HepG2 (cell line): ENCODE measurements around the gene OGFOD3. TPM values are rescaled to one million over a fixed set of nuclear protein-coding genes. Genes with fewer than 3 reads are reported as not detected.

Source experiments
- ATAC-seq: fragments of 200-7000 bp; cut with Tn5 transposase; 3 replicates; pipeline ENCODE4 v1.9.1; 2020; ENCODE audit warnings: mild to moderate bottlenecking, moderate library complexity
- BruUV-seq: library from RNA; stranded (reverse); fragments of 400-500 nt; replicated peaks from 2 replicates; lab custom pipeline; 2021; lab: Mats Ljungman, UMichigan
- CTCF ChIA-PET: fragments of 300-600 bp; formaldehyde crosslinking; extraction: SDS; loops from one replicate; lab custom pipeline; 2021; ENCODE audit warnings: low total read pairs, inconsistent platforms, low intra/inter-chr PET ratio; lab: Yijun Ruan, JAX
- POLR2A ChIA-PET: fragments of 350-600 bp; sonication (Branson Sonifier 250); formaldehyde crosslinking; loops from one replicate; lab custom pipeline; 2020; ENCODE audit warnings: antibody characterized with exemption, inconsistent platforms; lab: Yijun Ruan, JAX
- DNase-seq: peaks from one replicate; pipeline ENCODE4 v3.0.0-alpha.2; 2015; ENCODE audit warnings: low spot score
- FAIRE-seq: peaks from 3 replicates; lab custom pipeline; 2011; peaks lifted over from hg19 to GRCh38; lab: Jason Lieb, UNC
- H2AFZ ChIP-seq: one replicate; pipeline ENCODE4 v1.6.1; 2011; ENCODE audit warnings: low read length, inconsistent platforms
- H3K27ac ChIP-seq: fragments of 300-600 bp; 3 replicates; pipeline ENCODE4 v1.8.0; 2011; ENCODE audit warnings: mixed run types, mild to moderate bottlenecking, mixed read lengths, low read length, inconsistent platforms; ENCODE audit not compliant: insufficient read depth; ENCODE audit errors: extremely low read length
- H3K27me3 ChIP-seq, 2 experiments: fragments of 200-600 bp in 1 of 2; 2 replicates in 1 of 2; 3 replicates in 1 of 2; pipeline versions ENCODE4 v1.6.0 to v1.8.0; 2011; ENCODE audit warnings: low read length in 2 of 2, mild to moderate bottlenecking in 2 of 2, moderate library complexity in 2 of 2, inconsistent platforms in 1 of 2; ENCODE audit not compliant: insufficient read depth in 2 of 2, control insufficient read depth in 1 of 2
- H3K36me3 ChIP-seq, 2 experiments: fragments of 200-600 bp in 1 of 2; replicated peaks in 1 of 2; 2 replicates in 1 of 2; 3 replicates in 1 of 2; pipeline versions ENCODE4 v1.5.1 to v1.8.0; 2011; ENCODE audit warnings: low read length in 2 of 2, inconsistent platforms in 1 of 2; ENCODE audit not compliant: insufficient read depth in 2 of 2, control insufficient read depth in 1 of 2
- H3K4me1 ChIP-seq: 2 replicates; pipeline ENCODE4 v1.5.1; 2012; ENCODE audit warnings: low read length, inconsistent platforms; ENCODE audit not compliant: insufficient read depth
- H3K4me2 ChIP-seq: 2 replicates; pipeline ENCODE4 v1.6.0; 2011; ENCODE audit warnings: low read depth, low read length, inconsistent platforms
- H3K4me3 ChIP-seq, 3 experiments: fragments of 200-600 bp in 1 of 3; sonication (generic), shearing (Covaris generic) in 1 of 3; replicated peaks in 1 of 3; 2 replicates each; pipeline ENCODE4 v1.5.1; 2011 to 2016; ENCODE audit warnings: low read length in 3 of 3, inconsistent platforms in 2 of 3, low read depth in 2 of 3, mild to moderate bottlenecking in 2 of 3, control low read depth in 1 of 3, mixed read lengths in 1 of 3; ENCODE audit not compliant: insufficient read depth in 1 of 3
- H3K79me2 ChIP-seq: one replicate; pipeline ENCODE4 v1.6.1; 2011; ENCODE audit warnings: low read length, inconsistent platforms; ENCODE audit not compliant: insufficient read depth
- H3K9ac ChIP-seq: 2 replicates; pipeline ENCODE4 v1.6.0; 2011; ENCODE audit warnings: mild to moderate bottlenecking, low read depth, low read length, inconsistent platforms; ENCODE audit not compliant: insufficient read depth
- H3K9me3 ChIP-seq: 2 replicates; pipeline ENCODE4 v1.5.1; 2012; ENCODE audit warnings: mild to moderate bottlenecking, low read length
- H4K20me1 ChIP-seq: 2 replicates; pipeline ENCODE4 v1.6.0; 2011; ENCODE audit warnings: inconsistent platforms, mild to moderate bottlenecking, low read length, moderate library complexity; ENCODE audit not compliant: insufficient read depth
- KLF16 ChIP-seq, 2 experiments: sonication (generic) in 1 of 2; formaldehyde crosslinking in 1 of 2; IDR thresholded peaks; 2 replicates each; pipeline versions ENCODE4 v1.6.1 to v1.8.0; 2016 to 2023; ENCODE audit warnings: missing genetic modification reagents in 2 of 2, missing compliant biosample characterization in 1 of 2
- MED1 ChIP-seq: sonication (generic); formaldehyde crosslinking; IDR thresholded peaks from 2 replicates; pipeline ENCODE4 v1.4.0; 2020; ENCODE audit warnings: missing genetic modification reagents
- MTA1 ChIP-seq: sonication (generic); formaldehyde crosslinking; IDR thresholded peaks from 2 replicates; pipeline ENCODE4 v1.4.0; 2020; ENCODE audit warnings: missing genetic modification reagents, mild to moderate bottlenecking, borderline replicate concordance
- MXI1 ChIP-seq: IDR thresholded peaks from 3 replicates; pipeline ENCODE4 v1.6.1; 2012; ENCODE audit warnings: low read depth, low read length, inconsistent platforms, borderline replicate concordance
- PAF1 ChIP-seq: IDR thresholded peaks from 2 replicates; pipeline ENCODE4 v1.6.1; 2016; ENCODE audit warnings: missing genetic modification reagents, missing compliant biosample characterization
- POLR2A ChIP-seq, 2 experiments: IDR thresholded peaks; 2 replicates each; pipeline ENCODE4 v1.6.1; 2011; ENCODE audit warnings: low read depth in 2 of 2, low read length in 2 of 2, mild to moderate bottlenecking in 1 of 2, moderate library complexity in 1 of 2; ENCODE audit not compliant: insufficient read depth in 1 of 2
- RFX3 ChIP-seq: IDR thresholded peaks from 2 replicates; pipeline ENCODE4 v1.6.1; 2016; ENCODE audit warnings: missing biosample characterization, missing genetic modification reagents
- SAP130 ChIP-seq: IDR thresholded peaks from 2 replicates; pipeline ENCODE4 v1.6.1; 2016; ENCODE audit warnings: low read depth
- SP1 ChIP-seq, 2 experiments: fragments of 450-650 bp in 1 of 2; sonication (generic) in 1 of 2; formaldehyde crosslinking in 1 of 2; IDR thresholded peaks; 2 replicates each; pipeline versions ENCODE4 v1.4.0 to v1.6.1; 2016 to 2020; ENCODE audit warnings: missing genetic modification reagents in 1 of 2
- WGBS: methylation state at CpG from one replicate; pipeline ENCODE4 v1.1.6; 2017; ENCODE audit warnings: low lambda C conversion rate; 5-methylcytosine and 5-hydroxymethylcytosine counted together
- in situ Hi-C: cut with HindIII; loops from 2 replicates; pipeline ENCODE4 v1.10.0; 2017; ENCODE audit warnings: low pct_unique_long_range_greater_than_20kb; ENCODE audit not compliant: extremely low pct_ligation_motif_present
- intact Hi-C: fragments of 100-400 bp; cut with micrococcal nuclease; formaldehyde crosslinking; loops from one replicate; pipeline ENCODE4 v1.10.0; 2022; ENCODE audit not compliant: unreplicated experiment
- polyA plus RNA-seq, 8 experiments: library from polyadenylated mRNA; depleted of rRNA in 3 of 8; stranded (reverse) in 7 of 8; unstranded in 1 of 8; fragments of >200 nt; fragmentation: Illumina TruSeq in 4 of 8; extraction: Trizol in 4 of 8; gene quantifications; 2 replicates each; pipeline versions ENCODE4 v1.2.1 to v1.2.3, GENCODE V29; 2011 to 2016; ENCODE audit warnings: low read depth in 4 of 8, missing spikeins in 1 of 8, mixed read lengths in 1 of 8; ENCODE audit not compliant: insufficient read depth in 1 of 8
- total RNA-seq, 5 experiments: library from RNA; depleted of rRNA; stranded (reverse); fragments of >200 nt; fragmentation: Illumina TruSeq; extraction: Trizol; gene quantifications; 2 replicates each; pipeline ENCODE4 v1.2.3, GENCODE V29; 2016; ENCODE audit warnings: low read depth in 1 of 5
- TF ChIP-seq, protein P1 (sequence below): sonication (generic); formaldehyde crosslinking; IDR thresholded peaks from 2 replicates; pipeline ENCODE4 v1.9.0; 2022; ENCODE audit warnings: missing genetic modification reagents, mild to moderate bottlenecking, borderline replicate concordance
- TF ChIP-seq, protein P2 (sequence below): sonication (generic); formaldehyde crosslinking; IDR thresholded peaks from 2 replicates; pipeline ENCODE4 v1.4.0; 2020; ENCODE audit warnings: mild to moderate bottlenecking, missing genetic modification reagents
- TF ChIP-seq, protein P3 (sequence below): IDR thresholded peaks from 2 replicates; pipeline ENCODE4 v1.6.1; 2016; ENCODE audit warnings: missing genetic modification reagents, missing compliant biosample characterization

Gene OGFOD3
- total and polyA plus RNA-seq, 2 of the 13 experiments (the other 11 are each of a cell fraction or from before 2014, with no cell fraction given): 40.0 to 42.1 TPM

DNA sequence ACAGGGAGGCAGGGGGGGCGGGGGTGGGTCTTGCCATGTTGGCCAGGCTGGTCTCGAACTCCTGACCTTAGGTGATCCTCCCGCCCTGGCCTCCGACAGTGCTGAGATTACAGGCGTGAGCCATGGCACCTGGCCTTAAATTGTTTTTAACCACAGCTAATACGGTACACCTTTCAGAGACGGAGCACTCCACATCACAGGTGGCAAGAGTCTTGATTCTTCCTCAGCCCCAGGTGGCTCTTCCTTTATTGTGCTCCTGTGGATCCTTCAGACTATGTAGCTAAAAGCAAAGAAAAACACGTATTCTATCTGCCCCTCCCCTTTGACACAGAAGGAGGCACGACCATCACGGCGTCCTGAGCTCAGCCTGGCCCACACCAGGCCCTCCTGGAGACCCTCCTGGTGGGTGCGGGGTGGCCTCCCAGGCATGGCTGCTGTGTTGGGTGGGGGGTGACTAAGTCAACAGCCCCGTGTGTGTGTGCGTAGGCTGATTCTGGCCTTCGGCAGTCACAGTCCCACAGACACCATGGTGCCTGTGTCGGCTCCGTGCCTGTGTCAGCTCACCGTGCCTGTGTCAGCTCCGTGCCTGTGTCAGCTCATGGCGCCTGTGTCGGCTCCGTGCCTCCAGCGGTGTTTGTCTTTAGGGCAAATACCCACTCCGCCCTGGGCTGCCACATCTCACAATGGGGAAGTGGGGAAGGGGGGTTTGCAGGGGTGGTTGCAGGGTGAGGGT, 74.0 kb downstream of the OGFOD3 start (continued):
- TF ChIP-seq, protein P1, sequence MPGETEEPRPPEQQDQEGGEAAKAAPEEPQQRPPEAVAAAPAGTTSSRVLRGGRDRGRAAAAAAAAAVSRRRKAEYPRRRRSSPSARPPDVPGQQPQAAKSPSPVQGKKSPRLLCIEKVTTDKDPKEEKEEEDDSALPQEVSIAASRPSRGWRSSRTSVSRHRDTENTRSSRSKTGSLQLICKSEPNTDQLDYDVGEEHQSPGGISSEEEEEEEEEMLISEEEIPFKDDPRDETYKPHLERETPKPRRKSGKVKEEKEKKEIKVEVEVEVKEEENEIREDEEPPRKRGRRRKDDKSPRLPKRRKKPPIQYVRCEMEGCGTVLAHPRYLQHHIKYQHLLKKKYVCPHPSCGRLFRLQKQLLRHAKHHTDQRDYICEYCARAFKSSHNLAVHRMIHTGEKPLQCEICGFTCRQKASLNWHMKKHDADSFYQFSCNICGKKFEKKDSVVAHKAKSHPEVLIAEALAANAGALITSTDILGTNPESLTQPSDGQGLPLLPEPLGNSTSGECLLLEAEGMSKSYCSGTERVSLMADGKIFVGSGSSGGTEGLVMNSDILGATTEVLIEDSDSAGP: 0 out of 2 replicates have a peak, but pooled peaks have one; percentile 20

DNA sequence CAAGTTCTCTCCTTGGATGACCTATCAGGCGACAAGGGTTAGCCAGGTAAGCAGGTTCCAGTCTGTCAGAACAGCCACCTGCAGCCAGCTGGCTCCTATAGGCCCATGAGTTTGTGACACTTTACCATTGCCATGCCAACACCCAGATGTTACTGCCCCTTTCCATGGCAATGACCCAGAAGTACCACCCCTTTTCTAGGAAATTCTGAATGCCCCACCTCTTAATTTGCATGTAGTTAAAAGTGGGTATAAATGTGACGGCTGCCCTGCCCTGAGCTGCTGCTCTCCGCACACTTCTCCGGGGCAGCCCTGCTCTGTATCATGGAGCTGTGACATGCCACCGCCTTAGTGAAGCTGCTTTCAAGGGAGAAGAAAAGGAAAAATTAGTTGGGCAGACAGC, 74.8 kb downstream of the OGFOD3 start:
- no peak for FAIRE-seq
- DNase-seq: no peak
- peak; percentile 10; the same call in 2 of the 3 replicates for ATAC-seq
- ChIA-PET CTCF (no interaction called here), POLR2A (interaction anchor here (0.8 to 12.3 kb wide), 10 partner anchors 11 to 176 kb away, joined by 3 to 227 read pairs (median 10); partner anchors contain the start of genes CD7 and SECTM1)
- H3K36me3 ChIP-seq: no peaks in the 10 kb centered on the region
- no peaks in the 10 kb centered on the region for H3K9me3 ChIP-seq
- H3K27ac ChIP-seq: peak overlapping the region; percentile 48
- peak overlapping the region; percentile 6; the same call in 1 of the 2 replicates for H3K9ac ChIP-seq
- H4K20me1 ChIP-seq: no peaks in the 10 kb centered on the region
- 96% methylated on average over 5 of the region's 5 CpGs for WGBS
- in situ Hi-C loops (no loop called here), intact Hi-C loops (no loop called here)
- H3K79me2 ChIP-seq: peaks cover 19% of the 10 kb centered on the region
- no peaks in the 10 kb centered on the region for H3K27me3 ChIP-seq
- no peak overlapping the region for H3K4me3 ChIP-seq
- no peak overlapping the region for H2AFZ ChIP-seq
- no TSS peak for BruUV-seq
- H3K4me1 ChIP-seq: peaks cover 77% of the 10 kb centered on the region
- peak overlapping the region; percentile 48 for H3K4me2 ChIP-seq
- TF ChIP-seq, protein P2, sequence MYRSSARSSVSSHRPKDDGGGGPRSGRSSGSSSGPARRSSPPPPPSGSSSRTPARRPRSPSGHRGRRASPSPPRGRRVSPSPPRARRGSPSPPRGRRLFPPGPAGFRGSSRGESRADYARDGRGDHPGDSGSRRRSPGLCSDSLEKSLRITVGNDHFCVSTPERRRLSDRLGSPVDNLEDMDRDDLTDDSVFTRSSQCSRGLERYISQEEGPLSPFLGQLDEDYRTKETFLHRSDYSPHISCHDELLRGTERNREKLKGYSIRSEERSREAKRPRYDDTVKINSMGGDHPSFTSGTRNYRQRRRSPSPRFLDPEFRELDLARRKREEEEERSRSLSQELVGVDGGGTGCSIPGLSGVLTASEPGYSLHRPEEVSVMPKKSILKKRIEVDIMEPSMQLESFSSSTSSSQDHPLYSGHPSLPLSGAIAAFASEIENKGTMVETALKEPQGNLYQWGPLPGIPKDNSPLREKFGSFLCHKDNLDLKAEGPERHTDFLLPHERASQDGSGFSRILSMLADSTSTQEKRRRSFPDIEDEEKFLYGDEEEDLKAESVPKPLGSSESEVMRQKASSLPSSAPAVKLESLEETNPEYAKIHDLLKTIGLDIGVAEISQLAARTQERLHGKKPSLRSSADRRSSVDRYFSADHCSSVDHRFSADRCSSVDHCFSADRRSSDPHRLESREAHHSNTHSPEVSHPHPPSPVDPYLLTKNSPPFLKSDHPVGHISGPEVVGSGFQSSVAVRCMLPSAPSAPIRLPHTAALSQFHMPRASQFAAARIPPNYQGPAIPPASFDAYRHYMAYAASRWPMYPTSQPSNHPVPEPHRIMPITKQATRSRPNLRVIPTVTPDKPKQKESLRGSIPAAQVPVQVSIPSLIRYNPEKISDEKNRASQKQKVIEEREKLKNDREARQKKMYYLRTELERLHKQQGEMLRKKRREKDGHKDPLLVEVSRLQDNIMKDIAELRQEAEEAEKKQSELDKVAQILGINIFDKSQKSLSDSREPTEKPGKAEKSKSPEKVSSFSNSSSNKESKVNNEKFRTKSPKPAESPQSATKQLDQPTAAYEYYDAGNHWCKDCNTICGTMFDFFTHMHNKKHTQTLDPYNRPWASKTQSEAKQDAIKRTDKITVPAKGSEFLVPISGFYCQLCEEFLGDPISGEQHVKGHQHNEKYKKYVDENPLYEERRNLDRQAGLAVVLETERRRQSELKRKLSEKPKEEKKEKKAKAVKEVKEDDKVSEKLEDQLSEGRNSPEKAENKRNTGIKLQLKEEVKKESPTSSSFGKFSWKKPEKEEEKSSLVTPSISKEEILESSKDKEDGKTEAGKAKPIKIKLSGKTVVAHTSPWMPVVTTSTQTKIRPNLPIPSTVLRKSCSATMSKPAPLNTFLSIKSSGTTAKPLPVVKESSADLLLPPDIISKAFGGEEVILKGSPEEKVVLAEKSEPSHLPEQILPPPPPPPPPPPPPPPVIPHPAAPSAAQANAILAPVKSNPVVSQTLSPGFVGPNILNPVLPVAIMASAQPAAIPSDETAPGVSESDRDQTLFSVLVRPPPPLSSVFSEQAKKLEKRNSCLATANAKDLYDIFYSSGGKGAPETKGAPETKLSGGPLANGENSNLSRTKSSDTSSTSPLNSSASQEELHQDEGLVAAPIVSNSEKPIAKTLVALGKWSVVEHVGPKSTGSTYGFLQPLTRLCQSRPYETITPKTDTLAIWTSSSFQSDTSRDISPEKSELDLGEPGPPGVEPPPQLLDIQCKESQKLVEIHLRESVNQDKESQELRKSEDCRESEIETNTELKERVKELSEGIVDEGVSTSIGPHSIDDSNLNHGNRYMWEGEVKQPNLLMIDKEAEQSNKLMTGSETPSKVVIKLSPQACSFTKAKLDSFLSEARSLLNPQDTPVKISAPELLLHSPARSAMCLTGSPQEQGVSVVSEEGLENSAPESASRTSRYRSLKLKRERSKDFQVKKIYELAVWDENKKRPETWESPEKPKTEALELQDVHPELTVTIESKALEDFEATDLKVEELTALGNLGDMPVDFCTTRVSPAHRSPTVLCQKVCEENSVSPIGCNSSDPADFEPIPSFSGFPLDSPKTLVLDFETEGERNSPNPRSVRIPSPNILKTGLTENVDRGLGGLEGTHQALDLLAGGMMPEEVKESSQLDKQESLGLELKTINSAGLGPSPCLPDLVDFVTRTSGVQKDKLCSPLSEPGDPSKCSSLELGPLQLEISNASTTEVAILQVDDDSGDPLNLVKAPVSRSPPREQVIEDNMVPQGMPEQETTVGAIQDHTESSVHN (CRISPR knock-in tag): no peak
- TF ChIP-seq PAF1 (no peak), POLR2A (IDR thresholded peaks at IDR 0.05; ENCODE audit: insufficient read depth in 1 of 2, low read depth in 2 of 2, low read length in 2 of 2) (peak; percentile 12 to 54; a peak in 2 of 4 replicates), MED1 (0 out of 2 replicates have a peak, but pooled peaks have one; percentile 18), MTA1 (CRISPR knock-in tag) (no peak), RFX3 (CRISPR knock-in tag) (peak; percentile 54; the same call in 1 of the 2 replicates), MXI1 (peak; percentile 51; the same call in 1 of the 3 replicates), KLF16 (CRISPR knock-in tag; IDR thresholded peaks at IDR 0.05) (peak in 1 of 2 experiments; percentile 37; a peak in 1 of 4 replicates), SAP130 (CRISPR knock-in tag) (0 out of 2 replicates have a peak, but pooled peaks have one; percentile 6), SP1 (IDR thresholded peaks at IDR 0.05) (no peak), SP1 (CRISPR knock-in tag; IDR thresholded peaks at IDR 0.05) (no peak)
- TF ChIP-seq, protein P3, sequence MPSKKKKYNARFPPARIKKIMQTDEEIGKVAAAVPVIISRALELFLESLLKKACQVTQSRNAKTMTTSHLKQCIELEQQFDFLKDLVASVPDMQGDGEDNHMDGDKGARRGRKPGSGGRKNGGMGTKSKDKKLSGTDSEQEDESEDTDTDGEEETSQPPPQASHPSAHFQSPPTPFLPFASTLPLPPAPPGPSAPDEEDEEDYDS (CRISPR knock-in tag): peak; percentile 70
